ENCODE results near the gene ST3GAL5.

Gene ST3GAL5

GRCh38 chr2:85802354-85803103 is 86.3 kb downstream of the ST3GAL5 start:
- no peak for DNase-seq

DNA sequence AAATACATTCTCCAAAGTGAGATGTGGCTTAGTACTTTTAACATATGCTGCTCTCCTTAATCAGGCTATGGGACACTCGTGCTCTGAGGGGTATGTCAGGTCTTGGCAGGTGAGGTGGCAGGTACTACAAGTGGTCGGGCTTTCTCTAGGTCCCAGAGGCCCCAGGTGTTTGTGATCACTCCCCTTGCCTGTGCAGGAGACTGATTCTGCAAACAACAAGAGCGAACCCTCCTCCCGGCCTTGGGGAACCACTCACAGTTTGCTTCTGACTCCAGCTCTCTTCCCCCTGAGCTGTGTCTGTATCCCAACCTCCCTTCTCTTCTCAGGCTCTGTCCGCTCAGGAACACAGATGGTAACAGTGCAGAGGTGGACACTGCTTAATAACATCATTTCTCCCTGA is 86.9 kb downstream of the ST3GAL5 start:
- DNase-seq = no peak

DNA sequence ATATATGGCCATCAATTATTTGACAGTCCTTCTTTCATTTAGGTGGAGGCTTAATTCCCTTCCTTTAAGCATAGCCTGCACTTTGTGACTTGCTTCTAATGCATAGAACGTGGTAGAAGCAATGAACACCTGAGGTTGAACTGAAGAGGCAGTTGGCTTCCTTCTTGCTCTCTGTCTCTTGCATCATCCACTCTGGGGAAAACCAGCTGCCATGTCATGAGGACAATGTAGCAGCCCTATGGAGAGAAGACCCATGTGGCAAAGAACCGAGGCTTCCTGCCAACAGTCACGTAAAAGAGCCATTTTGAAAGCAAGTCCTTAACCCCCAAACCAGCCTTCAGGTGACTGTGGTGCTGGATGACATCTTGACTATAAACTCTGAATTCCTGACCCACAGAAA is 88.2 kb downstream of the ST3GAL5 start:
- no peak for DNase-seq

- DNase-seq = no peak
Measured at GRCh38 chr2:85799215-85799956, 89.4 kb downstream of the ST3GAL5 start.

DNA sequence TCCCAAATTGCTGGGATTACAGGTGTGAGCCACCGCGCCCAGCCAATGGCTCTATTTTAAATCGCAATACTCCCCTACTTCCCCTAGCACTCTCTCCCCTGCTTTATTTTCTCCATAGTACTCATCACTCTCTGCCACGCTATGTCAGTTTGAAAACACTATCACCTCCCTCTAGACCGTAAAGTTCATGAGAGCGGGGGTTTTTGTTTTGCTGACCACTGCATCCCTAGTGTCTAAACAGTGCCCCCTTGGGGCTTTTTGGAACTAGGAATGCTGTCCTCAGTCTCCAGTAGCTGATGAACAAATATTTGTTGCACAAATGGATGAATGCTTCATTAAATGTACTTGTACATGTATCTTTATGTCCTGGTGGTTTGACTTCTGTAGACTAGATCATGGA is 90.9 kb downstream of the ST3GAL5 start:
- DNase-seq = no peak

- DNase-seq = no peak
Measured at GRCh38 chr2:85797263-85797660, 91.5 kb downstream of the ST3GAL5 start.

GRCh38 chr2:85796341-85797262 is 92.2 kb downstream of the ST3GAL5 start:
- DNase-seq = no peak

GRCh38 chr2:85796046-85796340 is 92.8 kb downstream of the ST3GAL5 start:
- DNase-seq = no peak

DNA sequence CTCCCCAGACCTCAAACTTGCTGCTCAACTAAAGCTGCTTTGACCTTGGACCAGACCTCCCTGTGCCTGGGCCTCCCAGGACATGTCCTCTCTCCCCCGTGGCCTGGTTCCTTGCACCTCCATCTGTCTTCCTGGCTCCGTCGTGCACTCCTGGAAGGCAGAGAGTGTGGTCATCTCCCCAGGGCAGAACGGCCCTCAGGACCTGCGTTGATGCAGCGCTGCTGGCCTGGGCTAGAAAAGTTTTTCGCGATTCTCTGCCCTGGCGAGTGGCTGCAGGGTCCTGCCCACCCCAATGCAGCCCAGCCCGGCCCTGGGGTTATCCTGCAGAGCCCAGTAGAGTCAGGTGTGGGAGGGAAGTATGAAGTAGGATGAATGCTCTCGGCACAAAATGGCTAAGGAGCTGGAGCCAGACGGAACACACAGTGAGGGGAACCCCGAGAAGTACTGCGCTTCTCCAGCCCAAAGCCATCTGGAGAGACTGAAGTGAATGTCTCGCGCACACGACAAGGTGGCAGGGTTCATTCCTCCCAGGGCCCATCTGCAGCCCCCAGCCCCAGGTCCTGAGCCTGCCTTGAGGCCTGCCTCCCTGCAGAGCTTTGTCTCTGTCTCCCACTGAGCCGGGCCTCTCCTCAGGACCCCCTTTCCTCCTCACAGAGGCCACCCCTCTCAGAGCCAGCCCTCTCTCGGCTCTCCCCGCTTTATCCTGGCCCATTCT is 93.3 kb downstream of the ST3GAL5 start:
- no peak for DNase-seq

DNA sequence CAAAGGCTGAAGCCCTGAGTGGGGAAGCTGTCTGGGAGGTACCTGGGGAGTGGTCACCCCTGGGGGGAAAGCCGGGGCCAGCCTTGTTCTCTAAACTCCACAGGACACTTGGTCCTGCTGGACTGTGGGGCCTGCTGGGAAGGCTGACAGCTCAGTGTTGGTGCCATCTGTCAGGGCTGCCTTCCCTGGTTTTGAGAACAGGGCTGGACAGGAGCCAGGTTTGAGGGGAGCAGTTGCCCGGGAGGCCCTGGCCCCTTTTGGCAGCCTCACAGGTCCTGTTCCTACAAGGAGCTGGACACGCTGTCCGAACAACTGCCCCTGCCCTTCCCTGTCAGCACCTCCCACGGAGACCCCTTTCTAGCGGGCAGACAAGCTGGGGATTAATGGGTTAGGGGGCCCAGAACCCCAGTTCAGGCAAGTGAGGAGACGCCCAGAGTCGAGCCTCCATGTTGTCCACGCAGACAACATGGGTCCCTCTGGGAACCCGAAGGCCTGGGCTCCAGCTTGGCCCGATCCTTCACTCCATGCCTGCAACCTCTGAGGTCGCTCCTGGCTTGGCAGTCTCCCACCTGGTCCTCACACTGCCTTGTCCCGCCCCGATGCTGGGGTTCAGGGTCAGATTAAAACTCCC is 94.2 kb downstream of the ST3GAL5 start:
- no peak for DNase-seq

GRCh38 chr2:85794038-85794441 is 94.8 kb downstream of the ST3GAL5 start:
- DNase-seq = no peak

DNA sequence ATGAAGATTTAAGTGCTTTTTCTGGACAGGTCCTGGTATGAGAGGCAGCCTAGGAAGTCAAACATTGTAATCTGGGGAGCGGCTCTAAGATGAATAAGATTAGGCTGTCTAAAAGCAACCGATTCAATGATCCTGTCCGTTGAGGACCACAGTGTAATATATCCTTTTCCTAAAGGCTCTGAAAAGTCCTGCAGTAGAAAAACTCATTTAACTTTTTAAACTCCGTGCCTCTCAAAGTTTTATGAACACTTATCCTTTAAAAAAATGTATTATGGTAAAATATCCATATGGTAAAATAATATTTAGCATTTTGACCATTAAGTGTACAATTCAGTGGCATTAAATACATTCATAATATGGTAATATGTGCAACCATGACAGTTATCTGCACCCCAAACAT is 95.2 kb downstream of the ST3GAL5 start:
- DNase-seq = no peak

DNA sequence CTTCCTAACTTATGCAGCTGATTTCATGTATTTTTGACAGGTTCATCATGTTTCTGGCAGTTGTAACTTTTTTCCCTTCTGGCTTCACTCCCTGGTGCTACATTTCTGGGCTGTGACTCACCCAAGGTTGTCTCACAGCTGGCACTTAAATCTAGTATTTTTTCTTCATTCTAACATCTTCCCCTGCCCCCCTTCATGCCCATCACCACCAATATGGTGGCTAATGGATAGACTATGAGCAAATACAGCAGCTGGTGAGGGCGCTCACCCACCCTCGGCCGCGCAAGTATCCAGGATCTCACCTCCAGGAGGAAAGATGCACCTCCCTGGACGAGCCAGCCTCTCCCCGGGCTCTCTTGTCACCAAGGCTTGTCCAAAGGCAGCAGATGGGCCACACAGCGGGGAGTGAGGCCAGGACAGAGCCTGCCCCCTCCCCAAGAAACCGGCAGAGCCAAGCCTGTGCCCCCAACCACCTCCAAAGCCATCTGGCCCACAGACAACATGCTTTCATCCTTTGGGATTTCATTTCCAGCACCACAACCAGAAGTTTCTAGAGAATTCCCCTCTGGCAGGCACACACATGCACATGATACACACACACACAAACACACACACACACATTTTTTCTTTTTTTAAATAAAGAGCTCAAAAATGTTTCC is 95.9 kb downstream of the ST3GAL5 start:
- DNase-seq = no peak

GRCh38 chr2:85791704-85792565 is 96.9 kb downstream of the ST3GAL5 start:
- DNase-seq = no peak

- no peak for DNase-seq
Measured at GRCh38 chr2:85790499-85791188, 98.1 kb downstream of the ST3GAL5 start.

- DNase-seq = no peak
Measured at GRCh38 chr2:85790032-85790431, 98.8 kb downstream of the ST3GAL5 start.

GRCh38 chr2:85789271-85789670 is 99.5 kb downstream of the ST3GAL5 start:
- no peak for DNase-seq

- DNase-seq = no peak
Measured at GRCh38 chr2:85788603-85789002, 100.2 kb downstream of the ST3GAL5 start.

GRCh38 chr2:85787981-85788340 is 100.8 kb downstream of the ST3GAL5 start:
- DNase-seq = no peak

DNA sequence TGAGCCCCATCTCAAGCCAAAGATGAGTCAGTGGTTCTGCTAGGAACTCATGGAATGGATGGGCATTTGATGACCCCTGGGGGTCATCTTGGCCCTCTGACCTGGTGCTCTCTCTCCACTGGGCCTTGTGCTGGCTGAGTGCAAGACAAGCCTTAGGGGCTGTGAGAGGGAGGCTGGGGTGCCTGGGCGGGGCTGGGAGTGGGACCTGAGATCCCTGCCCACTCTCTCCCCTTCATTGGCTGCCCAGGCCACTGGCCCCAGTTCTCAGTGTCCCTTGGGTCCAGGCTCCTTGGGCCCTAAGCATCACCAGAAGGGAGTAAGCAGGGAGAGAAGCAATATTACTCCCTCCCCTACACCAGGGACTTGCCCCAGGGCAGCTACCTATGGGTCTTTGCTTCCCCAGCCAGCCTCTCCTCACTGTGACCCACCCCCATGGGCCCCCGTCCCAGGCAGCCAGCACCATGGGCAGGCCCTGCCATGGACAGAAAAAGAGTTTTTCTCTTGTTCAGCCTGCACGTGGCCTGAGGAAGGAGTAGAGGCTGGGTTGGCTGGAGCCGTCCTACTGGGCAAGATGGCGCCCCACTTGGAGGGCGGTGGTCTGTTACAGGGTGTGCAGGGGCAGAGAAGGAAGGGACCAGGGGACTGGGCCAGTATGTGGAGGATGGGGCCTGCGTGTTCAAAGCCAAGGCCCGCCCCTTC is 101.4 kb downstream of the ST3GAL5 start:
- no peak for DNase-seq

Measured in activated gamma-delta T cell treated with Interleukin-2 at 50 U/mL for 16 hours (primary cell).